Ovary (tissue), 3 donors: ENCODE results near the gene NBPF3.
"Not testable (repeated sequence)": the region's sequence is repeated elsewhere in the genome, so short reads cannot be mapped to it uniquely, and the experiment has no call there.

Source experiments
- CTCF ChIP-seq, 3 donors: fragments of 450-650 bp in 2 of 3; fragments of 200-600 bp in 1 of 3; IDR thresholded peaks; one replicate each; pipeline versions ENCODE4 v1.5.1 to v1.8.0; 2016 to 2022; ENCODE audit warnings: antibody characterized with exemption in 3 of 3, mild to moderate bottlenecking in 1 of 3
- POLR2A ChIP-seq: fragments of 450-650 bp; IDR thresholded peaks from one replicate; pipeline ENCODE4 v1.6.1; 2017; ENCODE audit warnings: antibody characterized with exemption, mild to moderate bottlenecking, moderate library complexity
- donor health status: DM: no; HTN: no; CAD: no.

- TF ChIP-seq CTCF (IDR thresholded peaks at IDR 0.05); POLR2A: not testable (repeated sequence)
Measured at GRCh38 chr1:21453964-21454614, 14.2 kb downstream of the NBPF3 start.
